ENCODE results near the gene ELL3. TPM values are rescaled to one million over a fixed set of nuclear protein-coding genes. Genes with fewer than 3 reads are reported as not detected.

ELL3 gene
- total RNA-seq, 4 donors from 2014 or later = 2.1 to 6.3 (median 2.6) TPM

DNA sequence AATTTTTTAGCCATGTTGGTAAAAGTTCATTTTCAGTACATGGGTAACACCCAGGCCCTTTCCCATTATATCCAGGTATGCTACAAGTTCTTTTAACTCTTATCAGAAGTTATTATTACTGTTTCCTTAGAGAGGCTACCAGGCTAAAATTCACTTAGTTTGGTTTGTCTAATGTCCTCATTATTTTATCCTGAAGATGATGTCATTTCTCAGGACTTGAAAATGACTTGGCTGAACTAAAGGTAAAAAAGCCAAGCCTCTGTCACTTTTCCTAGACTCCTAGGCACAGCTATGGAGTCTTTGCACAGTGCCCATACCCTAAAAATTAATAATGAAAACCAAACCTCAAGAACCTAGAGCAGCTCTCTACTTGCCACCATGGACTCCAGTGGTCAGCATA lies 4.1 kb downstream of the ELL3 start:
- in situ Hi-C loops (cut with MboI; ENCODE audit: low sequenced_read_pairs in 4 of 4) (no loop called here), intact Hi-C loops (cut with DNase I; ENCODE audit: low total_unique reads) (loop anchor here (10.0 kb wide), 1 partner anchor 328 kb away; no protein-coding TSS in a partner anchor)
- H3K36me3 ChIP-seq = peaks cover 0 to 65% of the 10 kb centered on the region in 2 donors
- no peaks in the 10 kb centered on the region for H3K9me3 ChIP-seq
- DNase-seq = no peak
- ATAC-seq = no peak
- peaks cover 2 to 6% of the 10 kb centered on the region in 2 donors for H3K4me1 ChIP-seq
- H3K27ac ChIP-seq = no peak overlapping the region
- H3K4me3 ChIP-seq = no peak overlapping the region
- no peak for TF ChIP-seq POLR2A (IDR thresholded peaks at IDR 0.05)
- TF ChIP-seq, protein P1, sequence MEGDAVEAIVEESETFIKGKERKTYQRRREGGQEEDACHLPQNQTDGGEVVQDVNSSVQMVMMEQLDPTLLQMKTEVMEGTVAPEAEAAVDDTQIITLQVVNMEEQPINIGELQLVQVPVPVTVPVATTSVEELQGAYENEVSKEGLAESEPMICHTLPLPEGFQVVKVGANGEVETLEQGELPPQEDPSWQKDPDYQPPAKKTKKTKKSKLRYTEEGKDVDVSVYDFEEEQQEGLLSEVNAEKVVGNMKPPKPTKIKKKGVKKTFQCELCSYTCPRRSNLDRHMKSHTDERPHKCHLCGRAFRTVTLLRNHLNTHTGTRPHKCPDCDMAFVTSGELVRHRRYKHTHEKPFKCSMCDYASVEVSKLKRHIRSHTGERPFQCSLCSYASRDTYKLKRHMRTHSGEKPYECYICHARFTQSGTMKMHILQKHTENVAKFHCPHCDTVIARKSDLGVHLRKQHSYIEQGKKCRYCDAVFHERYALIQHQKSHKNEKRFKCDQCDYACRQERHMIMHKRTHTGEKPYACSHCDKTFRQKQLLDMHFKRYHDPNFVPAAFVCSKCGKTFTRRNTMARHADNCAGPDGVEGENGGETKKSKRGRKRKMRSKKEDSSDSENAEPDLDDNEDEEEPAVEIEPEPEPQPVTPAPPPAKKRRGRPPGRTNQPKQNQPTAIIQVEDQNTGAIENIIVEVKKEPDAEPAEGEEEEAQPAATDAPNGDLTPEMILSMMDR (IDR thresholded peaks at IDR 0.05 in 4 of 5, conservative IDR thresholded peaks at IDR 0.05 in 1 of 5) = no peak
- H3K27me3 ChIP-seq = no peaks in the 10 kb centered on the region

DNA sequence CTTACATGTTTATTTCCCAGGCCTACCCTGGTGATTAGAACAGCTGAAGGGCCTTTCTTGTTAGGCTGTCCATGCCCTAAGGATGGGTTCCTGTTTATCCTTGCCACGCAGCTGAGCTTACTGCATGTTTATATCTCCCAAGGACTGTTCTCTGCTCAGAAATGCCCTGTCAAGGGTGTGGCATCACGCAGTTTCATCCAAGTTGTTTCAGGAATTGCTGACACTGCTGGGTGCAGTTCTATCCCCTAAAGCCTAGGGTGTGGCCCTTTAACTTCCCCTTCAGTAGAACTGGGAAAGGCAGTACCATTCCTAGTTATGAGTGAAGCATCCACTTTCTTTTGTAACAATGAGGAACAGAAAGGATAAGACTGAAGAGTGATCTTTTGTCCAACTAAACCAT lies 5.0 kb downstream of the ELL3 start:
- in situ Hi-C loops (cut with MboI; ENCODE audit: low sequenced_read_pairs in 4 of 4) = no loop called here
- DNase-seq = peak in 1 of 2 donors; percentile 27
- intact Hi-C loops (cut with DNase I; ENCODE audit: low total_unique reads) = loop anchor here (10.0 kb wide), 1 partner anchor 327 kb away; no protein-coding TSS in a partner anchor

GRCh38 chr15:43769584-43770228 lies 7.1 kb downstream of the ELL3 start:
- no peaks in the 10 kb centered on the region for H3K9me3 ChIP-seq
- TF ChIP-seq, protein P1 (IDR thresholded peaks at IDR 0.05 in 4 of 5, conservative IDR thresholded peaks at IDR 0.05 in 1 of 5) = peak; percentile 24 to 71 (median 49)
- TF ChIP-seq POLR2A (IDR thresholded peaks at IDR 0.05) = no peak
- in situ Hi-C loops (cut with MboI; ENCODE audit: low sequenced_read_pairs in 4 of 4) (no loop called here), intact Hi-C loops (cut with DNase I; ENCODE audit: low total_unique reads) (loop anchor here (1.0 to 10.0 kb wide), 2 partner anchors 22 to 325 kb away; no protein-coding TSS in a partner anchor)
- H3K27ac ChIP-seq = no peak overlapping the region
- no peak overlapping the region for H3K4me3 ChIP-seq
- ATAC-seq (peak in 1 of 2 donors; percentile 37), DNase-seq (no peak)
- no peaks in the 10 kb centered on the region for H3K27me3 ChIP-seq
- H3K36me3 ChIP-seq = peaks cover 0 to 94% of the 10 kb centered on the region in 2 donors
- no peaks in the 10 kb centered on the region for H3K4me1 ChIP-seq

More for the DNA sequence above, 5.0 kb downstream of the ELL3 start:
- H3K27ac ChIP-seq = no peak overlapping the region
- ATAC-seq = no peak
- peaks cover 0 to 73% of the 10 kb centered on the region in 2 donors for H3K36me3 ChIP-seq
- H3K4me1 ChIP-seq = peaks cover 0 to 5% of the 10 kb centered on the region in 2 donors
- no peaks in the 10 kb centered on the region for H3K9me3 ChIP-seq
- no peak overlapping the region for H3K4me3 ChIP-seq
- no peak for TF ChIP-seq POLR2A (IDR thresholded peaks at IDR 0.05)
- TF ChIP-seq, protein P1 (IDR thresholded peaks at IDR 0.05 in 4 of 5, conservative IDR thresholded peaks at IDR 0.05 in 1 of 5) = no peak
- no peaks in the 10 kb centered on the region for H3K27me3 ChIP-seq

DNA sequence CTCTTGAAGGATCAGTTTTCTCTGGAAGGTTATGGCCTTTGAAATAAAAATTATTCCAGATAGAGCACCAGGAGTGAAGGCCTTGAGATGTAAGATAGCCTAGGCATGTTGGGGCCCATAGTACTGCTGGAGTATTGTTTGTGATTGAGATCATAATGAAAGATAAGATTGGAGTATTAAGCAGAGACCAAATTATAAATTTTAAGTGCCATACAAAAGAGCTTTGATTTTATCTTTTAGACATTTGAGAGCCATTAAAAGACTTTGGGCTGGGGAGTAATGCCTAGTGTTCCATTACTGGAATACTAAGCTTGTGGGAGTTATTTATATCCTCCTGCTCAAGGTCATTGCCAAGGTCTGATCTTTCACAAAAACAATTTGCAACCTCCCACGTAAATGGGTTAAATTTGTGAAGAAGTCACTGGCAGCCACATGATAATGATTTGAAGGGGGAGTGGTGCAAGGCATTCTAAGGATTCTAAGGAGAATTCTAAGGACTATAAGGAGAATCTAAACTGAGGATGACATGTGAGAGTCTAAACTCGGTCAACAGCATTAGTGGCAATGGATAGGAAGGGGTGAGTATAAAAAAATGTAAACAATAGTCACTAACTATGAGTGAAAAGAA lies 12.8 kb downstream of the ELL3 start:
- no peaks in the 10 kb centered on the region for H3K4me1 ChIP-seq
- no peak for ATAC-seq
- in situ Hi-C loops (cut with MboI; ENCODE audit: low sequenced_read_pairs in 4 of 4) (no loop called here), intact Hi-C loops (cut with DNase I; ENCODE audit: low total_unique reads) (no loop called here)
- no peak overlapping the region for H3K27ac ChIP-seq
- no peaks in the 10 kb centered on the region for H3K9me3 ChIP-seq
- TF ChIP-seq, protein P1 (IDR thresholded peaks at IDR 0.05 in 4 of 5, conservative IDR thresholded peaks at IDR 0.05 in 1 of 5) = no peak
- TF ChIP-seq POLR2A (IDR thresholded peaks at IDR 0.05) = no peak
- DNase-seq = no peak
- no peaks in the 10 kb centered on the region for H3K27me3 ChIP-seq
- H3K36me3 ChIP-seq = peaks cover 3 to 99% of the 10 kb centered on the region in 2 donors
- no peak overlapping the region for H3K4me3 ChIP-seq
